Gastroesophageal sphincter (tissue), 4 donors: ENCODE data around the gene SPINK6. TPM values are rescaled to one million over a fixed set of nuclear protein-coding genes. Genes with fewer than 3 reads are reported as not detected.

Experiments
- ATAC-seq: fragments of 150-250 bp; one replicate; pipeline ENCODE4 v1.9.1; 2016; ENCODE audit warnings: mild to moderate bottlenecking, moderate library complexity
- H3K27ac ChIP-seq, 4 donors: fragments of 200-600 bp; sonication (generic) in 3 of 4; 1 replicate in 3 of 4; 2 replicates in 1 of 4; pipeline ENCODE4 v1.5.1; 2016 to 2019
- H3K27me3 ChIP-seq: fragments of 200-600 bp; sonication (generic); one replicate; pipeline ENCODE4 v1.5.1; 2019
- H3K36me3 ChIP-seq, 2 donors: fragments of 200-600 bp; sonication (generic); one replicate each; pipeline ENCODE4 v1.5.1; 2019; ENCODE audit warnings: control low read depth in 1 of 2
- H3K4me1 ChIP-seq, 3 donors: fragments of 200-600 bp; sonication (generic); 1 replicate in 2 of 3; 2 replicates in 1 of 3; pipeline ENCODE4 v1.5.1; 2016 to 2019; ENCODE audit warnings: control low read depth in 2 of 3
- H3K4me3 ChIP-seq, 2 donors: fragments of 200-600 bp; sonication (generic); one replicate each; pipeline ENCODE4 v1.5.1; 2019; ENCODE audit warnings: mild to moderate bottlenecking in 1 of 2, moderate library complexity in 1 of 2
- H3K9me3 ChIP-seq, 3 donors: fragments of 200-600 bp; sonication (generic); one replicate each; pipeline ENCODE4 v1.5.1; 2017 to 2019; ENCODE audit warnings: control low read depth in 2 of 3
- EP300 ChIP-seq: sonication (generic); formaldehyde crosslinking; IDR thresholded peaks from one replicate; pipeline ENCODE4 v1.6.1; 2017; ENCODE audit warnings: antibody characterized with exemption, mild to moderate bottlenecking
- POLR2A ChIP-seq, 2 donors: fragments of 450-650 bp; IDR thresholded peaks; one replicate each; pipeline ENCODE4 v1.6.1; 2017; ENCODE audit warnings: antibody characterized with exemption in 2 of 2, mild to moderate bottlenecking in 2 of 2, moderate library complexity in 1 of 2
- POLR2AphosphoS5 ChIP-seq: sonication (generic); formaldehyde crosslinking; IDR thresholded peaks from one replicate; pipeline ENCODE4 v1.6.1; 2017; ENCODE audit warnings: antibody characterized with exemption
- WGBS, 2 donors: methylation state at CpG; one replicate each; pipeline ENCODE4 v1.1.5; 2018; ENCODE audit warnings: low coverage in 1 of 2; 5-methylcytosine and 5-hydroxymethylcytosine counted together
- total RNA-seq, 4 donors: library from RNA; depleted of rRNA; stranded (reverse); fragments of >200 nt; gene quantifications; one replicate each; pipeline ENCODE4 v1.1.0, GENCODE V29; 2016
- TF ChIP-seq, protein P1 (sequence below), 4 experiments: fragments of 200-600 bp in 2 of 4; fragments of 450-650 bp in 2 of 4; sonication (generic) in 1 of 4; IDR thresholded peaks; one replicate each; pipeline ENCODE4 v1.5.1; 2017 to 2019; ENCODE audit warnings: antibody characterized with exemption in 4 of 4, mild to moderate bottlenecking in 2 of 4, moderate library complexity in 2 of 4

The SPINK6 gene
- total RNA-seq, 4 donors from 2014 or later: not detected

DNA sequence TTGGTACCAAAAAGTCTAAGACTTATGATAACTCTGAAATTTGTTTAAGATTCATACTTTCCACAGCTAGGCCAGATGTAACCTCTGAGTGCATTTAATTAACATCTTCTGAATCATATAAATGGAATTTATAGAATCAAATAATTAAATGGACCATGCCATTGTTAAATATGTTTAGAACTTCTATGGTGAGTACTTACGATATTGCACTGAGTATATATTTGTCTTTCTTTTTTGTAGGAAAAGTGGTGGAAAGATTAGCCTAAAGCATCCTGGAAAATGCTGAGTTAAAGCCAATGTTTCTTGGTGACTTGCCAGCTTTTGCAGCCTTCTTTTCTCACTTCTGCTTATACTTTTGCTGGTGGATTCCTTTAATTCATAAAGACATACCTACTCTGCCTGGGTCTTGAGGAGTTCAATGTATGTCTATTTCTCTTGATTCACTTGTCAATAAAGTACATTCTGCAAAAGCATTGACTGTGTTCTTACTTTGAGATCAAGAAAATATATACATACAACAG is 11.9 kb downstream of the SPINK6 start:
- Histone ChIP-seq H3K36me3 (no peaks in the 10 kb centered on the region), H3K4me3 (no peak overlapping the region), H3K9me3 (no peaks in the 10 kb centered on the region), H3K4me1 (no peaks in the 10 kb centered on the region), H3K27ac (no peak overlapping the region), H3K27me3 (no peaks in the 10 kb centered on the region)
- TF ChIP-seq, protein P1, sequence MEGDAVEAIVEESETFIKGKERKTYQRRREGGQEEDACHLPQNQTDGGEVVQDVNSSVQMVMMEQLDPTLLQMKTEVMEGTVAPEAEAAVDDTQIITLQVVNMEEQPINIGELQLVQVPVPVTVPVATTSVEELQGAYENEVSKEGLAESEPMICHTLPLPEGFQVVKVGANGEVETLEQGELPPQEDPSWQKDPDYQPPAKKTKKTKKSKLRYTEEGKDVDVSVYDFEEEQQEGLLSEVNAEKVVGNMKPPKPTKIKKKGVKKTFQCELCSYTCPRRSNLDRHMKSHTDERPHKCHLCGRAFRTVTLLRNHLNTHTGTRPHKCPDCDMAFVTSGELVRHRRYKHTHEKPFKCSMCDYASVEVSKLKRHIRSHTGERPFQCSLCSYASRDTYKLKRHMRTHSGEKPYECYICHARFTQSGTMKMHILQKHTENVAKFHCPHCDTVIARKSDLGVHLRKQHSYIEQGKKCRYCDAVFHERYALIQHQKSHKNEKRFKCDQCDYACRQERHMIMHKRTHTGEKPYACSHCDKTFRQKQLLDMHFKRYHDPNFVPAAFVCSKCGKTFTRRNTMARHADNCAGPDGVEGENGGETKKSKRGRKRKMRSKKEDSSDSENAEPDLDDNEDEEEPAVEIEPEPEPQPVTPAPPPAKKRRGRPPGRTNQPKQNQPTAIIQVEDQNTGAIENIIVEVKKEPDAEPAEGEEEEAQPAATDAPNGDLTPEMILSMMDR (IDR thresholded peaks at IDR 0.05): no peak
- TF ChIP-seq EP300 (no peak), POLR2AphosphoS5 (no peak), POLR2A (IDR thresholded peaks at IDR 0.05) (no peak)
- ATAC-seq: no peak
- 33 to 46% methylated on average over 1 of the region's 1 CpG for WGBS, 2 donors

DNA sequence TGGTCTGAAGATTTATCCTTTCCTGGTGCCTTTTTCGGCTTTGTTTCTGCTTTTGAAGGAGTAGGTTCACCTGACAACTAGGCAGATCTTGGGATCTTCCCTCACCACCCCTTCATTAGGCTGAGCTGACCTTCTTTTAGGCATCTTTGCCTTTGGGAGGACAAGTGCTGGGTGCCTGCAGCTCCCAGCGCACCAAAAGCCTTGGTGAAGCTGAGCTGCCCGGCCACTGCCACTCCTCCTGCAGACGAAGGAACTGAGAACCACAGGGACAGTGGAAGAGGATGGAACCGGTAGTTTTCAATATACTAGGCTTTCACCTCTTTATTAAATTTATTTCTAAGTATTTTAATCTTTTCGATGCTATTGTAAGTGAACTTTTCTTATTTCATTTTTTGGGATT is 18.7 kb downstream of the SPINK6 start:
- no peaks in the 10 kb centered on the region for H3K36me3 ChIP-seq
- no peak for ATAC-seq
- TF ChIP-seq, protein P1 (IDR thresholded peaks at IDR 0.05): no peak
- TF ChIP-seq POLR2AphosphoS5 (no peak), EP300 (no peak), POLR2A (IDR thresholded peaks at IDR 0.05) (no peak)
- H3K9me3 ChIP-seq: no peaks in the 10 kb centered on the region
- no peak overlapping the region for H3K27ac ChIP-seq
- no peaks in the 10 kb centered on the region for H3K4me1 ChIP-seq
- H3K4me3 ChIP-seq: no peak overlapping the region
- WGBS, 2 donors: 68 to 76% methylated on average over 3 to 6 of the region's 6 CpGs
- no peaks in the 10 kb centered on the region for H3K27me3 ChIP-seq

DNA sequence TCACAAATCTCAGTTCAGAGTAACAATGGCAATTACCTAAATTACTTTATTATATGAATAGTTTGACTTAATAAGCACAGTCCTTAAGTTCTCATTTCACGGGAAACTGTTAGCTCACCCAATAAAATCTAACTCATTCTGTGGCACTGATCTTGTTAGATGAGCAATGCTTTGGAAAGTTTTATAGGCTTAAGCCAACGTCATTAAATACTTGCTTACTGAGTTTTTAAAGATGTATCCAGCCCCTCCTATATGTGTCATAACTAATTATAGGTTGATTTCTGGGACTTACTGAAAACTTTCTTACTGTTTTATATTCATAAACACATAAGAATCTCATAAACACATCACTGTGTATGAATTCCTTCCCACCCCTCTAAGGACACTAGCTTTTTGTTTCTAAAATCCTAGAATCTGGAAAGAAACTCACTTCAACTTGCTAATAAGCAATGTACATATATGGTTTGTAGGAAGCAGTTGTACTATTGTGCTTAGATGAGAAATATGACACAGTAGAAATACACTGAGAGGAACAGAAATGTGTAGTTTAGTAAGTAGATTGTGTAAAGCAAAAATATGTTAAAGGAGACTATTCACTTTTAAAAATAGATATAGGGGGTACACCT is 21.4 kb downstream of the SPINK6 start:
- no peak overlapping the region for H3K4me3 ChIP-seq
- H3K27me3 ChIP-seq: no peaks in the 10 kb centered on the region
- TF ChIP-seq, protein P1 (IDR thresholded peaks at IDR 0.05): no peak
- TF ChIP-seq POLR2AphosphoS5: no peak
- TF ChIP-seq EP300: no peak
- TF ChIP-seq POLR2A (IDR thresholded peaks at IDR 0.05): no peak
- ATAC-seq: no peak
- H3K27ac ChIP-seq: no peak overlapping the region
- WGBS, 2 donors: 64 to 65% methylated on average over 2 of the region's 2 CpGs
- H3K36me3 ChIP-seq: no peaks in the 10 kb centered on the region
- no peaks in the 10 kb centered on the region for H3K9me3 ChIP-seq
- no peaks in the 10 kb centered on the region for H3K4me1 ChIP-seq

DNA sequence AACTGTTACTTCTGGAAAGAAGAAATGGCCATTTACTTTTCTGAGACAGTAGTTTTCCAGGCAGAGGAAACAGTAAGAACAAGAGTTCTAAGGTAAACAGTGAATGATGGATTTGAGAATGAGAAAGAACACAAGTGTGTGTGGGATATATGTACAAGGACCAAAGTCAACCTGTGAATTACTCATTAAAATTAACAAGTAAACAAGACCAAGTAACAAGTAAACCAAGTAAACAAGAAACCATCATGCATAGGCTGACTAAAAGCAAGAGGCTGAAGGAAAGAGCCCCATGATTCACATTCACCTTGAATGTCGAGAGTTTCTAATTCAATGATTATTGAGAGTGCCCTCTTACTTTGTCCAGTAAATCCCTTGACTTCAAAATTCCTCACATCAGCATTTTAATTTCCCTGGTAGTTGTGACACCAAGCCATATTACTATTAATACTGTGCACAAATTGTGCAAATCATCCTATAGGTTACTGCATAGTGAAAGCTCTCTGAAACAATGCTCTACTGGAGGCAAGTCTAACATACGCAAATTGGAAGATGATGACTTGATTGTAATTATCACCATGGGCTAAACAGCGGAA is 25.6 kb downstream of the SPINK6 start:
- 94 to 96% methylated on average over 3 of the region's 3 CpGs for WGBS, 2 donors
- Histone ChIP-seq H3K4me1 (no peaks in the 10 kb centered on the region), H3K27ac (no peak overlapping the region), H3K27me3 (no peaks in the 10 kb centered on the region), H3K9me3 (no peaks in the 10 kb centered on the region), H3K36me3 (no peaks in the 10 kb centered on the region), H3K4me3 (no peak overlapping the region)
- TF ChIP-seq EP300: no peak
- TF ChIP-seq POLR2AphosphoS5: no peak
- no peak for TF ChIP-seq POLR2A (IDR thresholded peaks at IDR 0.05)
- TF ChIP-seq, protein P1 (IDR thresholded peaks at IDR 0.05): no peak
- ATAC-seq: no peak

DNA sequence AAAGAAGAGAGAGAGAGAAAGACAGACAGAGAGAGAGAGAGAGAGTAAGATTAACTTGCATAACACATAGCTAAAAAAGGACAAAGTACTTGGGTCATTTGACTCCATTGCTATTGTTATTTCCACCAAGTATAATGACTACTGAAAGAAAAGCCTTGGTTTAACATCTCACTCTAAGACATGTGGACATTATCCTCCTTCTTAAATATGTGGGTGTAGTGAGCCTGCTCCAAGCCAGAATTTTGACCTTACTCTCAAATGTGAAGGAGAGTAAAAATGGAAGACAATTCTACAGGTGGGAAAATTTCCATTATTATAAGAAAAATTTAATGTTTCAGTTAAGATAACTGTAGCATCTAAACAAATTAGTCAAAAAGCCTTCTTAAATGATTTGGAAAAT is 27.0 kb downstream of the SPINK6 start:
- H3K27ac ChIP-seq: no peak overlapping the region
- no peak for TF ChIP-seq POLR2A (IDR thresholded peaks at IDR 0.05)
- no peak for ATAC-seq
- H3K9me3 ChIP-seq: no peaks in the 10 kb centered on the region
- H3K4me1 ChIP-seq: no peaks in the 10 kb centered on the region
- no peaks in the 10 kb centered on the region for H3K36me3 ChIP-seq
- no peak overlapping the region for H3K4me3 ChIP-seq
- H3K27me3 ChIP-seq: no peaks in the 10 kb centered on the region
